Measurements from ENCODE around the gene ABHD17A. TPM values are rescaled to one million over a fixed set of nuclear protein-coding genes. Genes with fewer than 3 reads are reported as not detected.
"Not testable (repeated sequence)": the region's sequence is repeated elsewhere in the genome, so short reads cannot be mapped to it uniquely, and the experiment has no call there.

ABHD17A gene
- total RNA-seq, result 100 to 1,000 TPM in 4 of 5 experiments, 10 to 100 TPM in 1; 92.9 to 175 (median 127) TPM
- 100 to 1,000 TPM; 135 to 140 TPM for polyA plus RNA-seq
- 183 reads per million, percentile 92 among the genes with 10 or more reads in this experiment for total RNA-seq

- Histone ChIP-seq H3K36me3 (ENCODE audit: control insufficient read depth in 2 of 3, insufficient read depth in 3 of 3, low read length in 3 of 3) (peaks cover 0 to 13% (median 0%) of the 10 kb centered on the region in 3 experiments), H3K27ac (ENCODE audit: low read depth, low read length) (peak within 1 kb of the TSS; percentile 86), H3K4me3 (ENCODE audit: low read length) (peak within 1 kb of the TSS; percentile 73), H3K4me1 (ENCODE audit: control insufficient read depth in 2 of 2, insufficient read depth in 2 of 2, low read length in 2 of 2) (peaks cover 21 to 28% of the 10 kb centered on the region in 2 donors)
- H3K9me3 Mint-ChIP-seq; H3K27me3 Mint-ChIP-seq; H3K9me3 ChIP-seq (ENCODE audit: control insufficient read depth in 2 of 3, low read length in 3 of 3); H3K27me3 ChIP-seq (ENCODE audit: control insufficient read depth in 2 of 2, insufficient read depth in 2 of 2, low read length in 2 of 2): not testable (repeated sequence)
- peaks cover 21 to 40% (median 34%) of the 10 kb centered on the region in 7 donors for H3K4me1 Mint-ChIP-seq
- peak within 1 kb of the TSS; percentile 92 to 100 (median 99) for H3K4me3 Mint-ChIP-seq
- intact Hi-C loops (cut with micrococcal nuclease), result loop anchor here (1.0 kb wide), 7 partner anchors 9 to 176 kb away; partner anchors contain the start of genes ADAT3 (in 1 of the 2), REXO1 (in 1 of the 2) and SCAMP4 (in 1 of the 2)
- ATAC-seq (peak; percentile 91), DNase-seq (peak; percentile 87 to 96 (median 92))
- CTCF ChIA-PET, result interaction anchor here (1.1 kb wide), 1 partner anchor 10 kb away, joined by 3 read pairs; no protein-coding TSS in a partner anchor
- H3K36me3 Mint-ChIP-seq, result peaks cover 3 to 13% (median 4%) of the 10 kb centered on the region in 5 donors
- POLR2A ChIA-PET, result interaction anchor here (0.6 to 5.0 kb wide), 8 partner anchors 9 to 1175 kb away, joined by 3 to 57 read pairs (median 6); partner anchors contain the start of genes ADAT3 and SCAMP4
- peak within 1 kb of the TSS; percentile 96 to 100 (median 98) for H3K27ac Mint-ChIP-seq
Observed at GRCh38 chr19:1885398-1886119, at the start of gene ABHD17A. TSS of gene ABHD17A (minus strand) at chr19:1885496. CDS start at chr19:1881566, 3,930 bp downstream.

GRCh38 chr19:1933942-1934341 is 48.6 kb upstream of the ABHD17A start:
- Mint-ChIP-seq H3K4me3 (no peak overlapping the region), H3K9me3 (peaks cover 0 to 16% (median 1%) of the 10 kb centered on the region in 11 donors), H3K27ac (peak overlapping the region in 5 of 9 donors; percentile 3 to 51 (median 26)), H3K4me1 (peaks cover 21 to 31% (median 26%) of the 10 kb centered on the region in 7 donors), H3K27me3 (no peaks in the 10 kb centered on the region), H3K36me3 (peaks cover 0 to 30% (median 4%) of the 10 kb centered on the region in 5 donors)
- CTCF ChIA-PET, result no interaction called here
- Histone ChIP-seq H3K27me3 (ENCODE audit: control insufficient read depth in 2 of 2, insufficient read depth in 2 of 2, low read length in 2 of 2) (no peaks in the 10 kb centered on the region), H3K36me3 (ENCODE audit: control insufficient read depth in 2 of 3, insufficient read depth in 3 of 3, low read length in 3 of 3) (no peaks in the 10 kb centered on the region), H3K27ac (ENCODE audit: low read depth, low read length) (no peak overlapping the region), H3K4me3 (ENCODE audit: low read length) (no peak overlapping the region), H3K9me3 (ENCODE audit: control insufficient read depth in 2 of 3, low read length in 3 of 3) (no peaks in the 10 kb centered on the region), H3K4me1 (ENCODE audit: control insufficient read depth in 2 of 2, insufficient read depth in 2 of 2, low read length in 2 of 2) (peaks cover 8 to 9% of the 10 kb centered on the region in 2 donors)
- intact Hi-C loops (cut with micrococcal nuclease), result no loop called here
- POLR2A ChIA-PET, result no interaction called here
- ATAC-seq (no peak), DNase-seq (no peak)

GRCh38 chr19:1933244-1933643 is 47.9 kb upstream of the ABHD17A start:
- Mint-ChIP-seq H3K27me3 (no peaks in the 10 kb centered on the region), H3K4me3 (no peak overlapping the region), H3K9me3 (peaks cover 0 to 16% (median 1%) of the 10 kb centered on the region in 11 donors), H3K4me1 (peaks cover 21 to 33% (median 27%) of the 10 kb centered on the region in 7 donors), H3K36me3 (peaks cover 0 to 30% (median 4%) of the 10 kb centered on the region in 5 donors), H3K27ac (peak overlapping the region in 1 of 9 donors; percentile 22)
- Histone ChIP-seq H3K9me3 (ENCODE audit: control insufficient read depth in 2 of 3, low read length in 3 of 3) (no peaks in the 10 kb centered on the region), H3K27me3 (ENCODE audit: control insufficient read depth in 2 of 2, insufficient read depth in 2 of 2, low read length in 2 of 2) (no peaks in the 10 kb centered on the region), H3K36me3 (ENCODE audit: control insufficient read depth in 2 of 3, insufficient read depth in 3 of 3, low read length in 3 of 3) (no peaks in the 10 kb centered on the region), H3K4me1 (ENCODE audit: control insufficient read depth in 2 of 2, insufficient read depth in 2 of 2, low read length in 2 of 2) (peaks cover 8 to 9% of the 10 kb centered on the region in 2 donors), H3K27ac (ENCODE audit: low read depth, low read length) (no peak overlapping the region), H3K4me3 (ENCODE audit: low read length) (no peak overlapping the region)
- intact Hi-C loops (cut with micrococcal nuclease), result no loop called here
- no peak for ATAC-seq
- DNase-seq, result no peak
- ChIA-PET POLR2A (no interaction called here), CTCF (no interaction called here)

- ChIA-PET CTCF (no interaction called here), POLR2A (no interaction called here)
- peaks cover 26 to 36% (median 32%) of the 10 kb centered on the region in 7 donors for H3K4me1 Mint-ChIP-seq
- H3K4me3 Mint-ChIP-seq, result no peak overlapping the region
- DNase-seq (no peak), ATAC-seq (no peak)
- H3K4me1 ChIP-seq (ENCODE audit: control insufficient read depth in 2 of 2, insufficient read depth in 2 of 2, low read length in 2 of 2), result peaks cover 8 to 9% of the 10 kb centered on the region in 2 donors
- H3K9me3 ChIP-seq (ENCODE audit: control insufficient read depth in 2 of 3, low read length in 3 of 3), result no peaks in the 10 kb centered on the region
- no peak overlapping the region for H3K4me3 ChIP-seq (ENCODE audit: low read length)
- H3K36me3 Mint-ChIP-seq, result peaks cover 0 to 36% (median 4%) of the 10 kb centered on the region in 5 donors
- peaks cover 0 to 20% (median 1%) of the 10 kb centered on the region in 11 donors for H3K9me3 Mint-ChIP-seq
- H3K27me3 ChIP-seq (ENCODE audit: control insufficient read depth in 2 of 2, insufficient read depth in 2 of 2, low read length in 2 of 2), result no peaks in the 10 kb centered on the region
- no peak overlapping the region for H3K27ac Mint-ChIP-seq
- H3K36me3 ChIP-seq (ENCODE audit: control insufficient read depth in 2 of 3, insufficient read depth in 3 of 3, low read length in 3 of 3), result no peaks in the 10 kb centered on the region
- intact Hi-C loops (cut with micrococcal nuclease), result no loop called here
- H3K27me3 Mint-ChIP-seq, result no peaks in the 10 kb centered on the region
- no peak overlapping the region for H3K27ac ChIP-seq (ENCODE audit: low read depth, low read length)
Observed at GRCh38 chr19:1932395-1932794, 47.1 kb upstream of the ABHD17A start.

- Mint-ChIP-seq H3K4me3 (peak overlapping the region in 1 of 10 donors; percentile 21), H3K9me3 (peaks cover 0 to 20% (median 1%) of the 10 kb centered on the region in 11 donors), H3K27ac (peak overlapping the region in 1 of 9 donors; percentile 40), H3K4me1 (peaks cover 20 to 36% (median 32%) of the 10 kb centered on the region in 7 donors), H3K27me3 (no peaks in the 10 kb centered on the region), H3K36me3 (peaks cover 0 to 33% (median 4%) of the 10 kb centered on the region in 5 donors)
- DNase-seq, result no peak
- H3K4me3 ChIP-seq (ENCODE audit: low read length), result no peak overlapping the region
- no peak for ATAC-seq
- ChIA-PET POLR2A (interaction anchor here (0.7 to 1.7 kb wide), 3 partner anchors 34 to 155 kb away, joined by 3 to 5 read pairs (median 3); no protein-coding TSS in a partner anchor), CTCF (interaction anchor here (0.7 kb wide), 1 partner anchor 139 kb away, joined by 3 read pairs; no protein-coding TSS in a partner anchor)
- H3K27me3 ChIP-seq (ENCODE audit: control insufficient read depth in 2 of 2, insufficient read depth in 2 of 2, low read length in 2 of 2), result no peaks in the 10 kb centered on the region
- H3K27ac ChIP-seq (ENCODE audit: low read depth, low read length), result no peak overlapping the region
- intact Hi-C loops (cut with micrococcal nuclease), result no loop called here
- no peaks in the 10 kb centered on the region for H3K9me3 ChIP-seq (ENCODE audit: control insufficient read depth in 2 of 3, low read length in 3 of 3)
- H3K36me3 ChIP-seq (ENCODE audit: control insufficient read depth in 2 of 3, insufficient read depth in 3 of 3, low read length in 3 of 3), result no peaks in the 10 kb centered on the region
- peaks cover 8 to 9% of the 10 kb centered on the region in 2 donors for H3K4me1 ChIP-seq (ENCODE audit: control insufficient read depth in 2 of 2, insufficient read depth in 2 of 2, low read length in 2 of 2)
Observed at GRCh38 chr19:1931445-1931844, 46.1 kb upstream of the ABHD17A start.

GRCh38 chr19:1929021-1929742 is 43.9 kb upstream of the ABHD17A start:
- Mint-ChIP-seq H3K4me1 (peaks cover 6 to 27% (median 22%) of the 10 kb centered on the region in 7 donors), H3K9me3 (peaks cover 0 to 17% (median 0%) of the 10 kb centered on the region in 11 donors), H3K27me3 (no peaks in the 10 kb centered on the region), H3K4me3 (peak overlapping the region; percentile 71 to 85 (median 80)), H3K36me3 (peaks cover 0 to 21% (median 0%) of the 10 kb centered on the region in 5 donors), H3K27ac (peak overlapping the region in 7 of 9 donors; percentile 23 to 80 (median 32))
- ChIA-PET POLR2A (interaction anchor here (0.7 kb wide), 1 partner anchor 88 kb away, joined by 7 read pairs; no protein-coding TSS in a partner anchor), CTCF (interaction anchor here (0.6 to 2.0 kb wide), 5 partner anchors 13 to 53 kb away, joined by 3 to 7 read pairs (median 4); no protein-coding TSS in a partner anchor)
- Histone ChIP-seq H3K36me3 (ENCODE audit: control insufficient read depth in 2 of 3, insufficient read depth in 3 of 3, low read length in 3 of 3) (peaks cover 0 to 6% (median 0%) of the 10 kb centered on the region in 3 experiments), H3K4me1 (ENCODE audit: control insufficient read depth in 2 of 2, insufficient read depth in 2 of 2, low read length in 2 of 2) (peaks cover 8 to 9% of the 10 kb centered on the region in 2 donors), H3K9me3 (ENCODE audit: control insufficient read depth in 2 of 3, low read length in 3 of 3) (no peaks in the 10 kb centered on the region), H3K27me3 (ENCODE audit: control insufficient read depth in 2 of 2, insufficient read depth in 2 of 2, low read length in 2 of 2) (no peaks in the 10 kb centered on the region), H3K27ac (ENCODE audit: low read depth, low read length) (peak overlapping the region; percentile 45), H3K4me3 (ENCODE audit: low read length) (peak overlapping the region; percentile 36)
- DNase-seq (peak; percentile 65 to 86 (median 76)), ATAC-seq (peak; percentile 93)
- intact Hi-C loops (cut with micrococcal nuclease), result loop anchor here (1.0 to 5.0 kb wide), 6 partner anchors 13 to 140 kb away; no protein-coding TSS in a partner anchor
